ENCODE data around the gene GTPBP3.

GRCh38 chr19:17337675-17338432 lies 501 bp downstream of the GTPBP3 start:
- TF ChIP-seq CTCF (conservative IDR thresholded peaks at IDR 0.05; ENCODE audit: low read length) = no peak
- no peak for TF ChIP-seq EZH2phosphoT487 (IDR thresholded peaks at IDR 0.05; ENCODE audit: borderline replicate concordance)
